Stimulated activated CD8-positive, alpha-beta memory T cell treated with anti-CD3 and anti-CD28 coated beads, Interleukin-12 subunit alpha, Interleukin-12 subunit beta, amount 100 ng/mL, for 1 hour (primary cell): Measurements from ENCODE around the gene FAM222A.
"Not testable (repeated sequence)": the region's sequence is repeated elsewhere in the genome, so short reads cannot be mapped to it uniquely, and the experiment has no call there.

ENCODE experiments used
- DNase-seq: peaks from one replicate; pipeline ENCODE4 v3.0.0-alpha.2; 2020; ENCODE audit warnings: low read depth

FAM222A gene

GRCh38 chr12:109693653-109694600 lies 19.7 kb upstream of the FAM222A start:
- no peak for DNase-seq

GRCh38 chr12:109694629-109695028 lies 19.0 kb upstream of the FAM222A start:
- not testable (repeated sequence) for DNase-seq

GRCh38 chr12:109695416-109695815 lies 18.2 kb upstream of the FAM222A start:
- DNase-seq, result no peak

- DNase-seq, result no peak
Observed at GRCh38 chr12:109695961-109696461, 17.6 kb upstream of the FAM222A start.

- no peak for DNase-seq
Observed at GRCh38 chr12:109696485-109697269, 16.9 kb upstream of the FAM222A start.

GRCh38 chr12:109697270-109697553 lies 16.4 kb upstream of the FAM222A start:
- no peak for DNase-seq

GRCh38 chr12:109697877-109698468 lies 15.7 kb upstream of the FAM222A start:
- no peak for DNase-seq

GRCh38 chr12:109698820-109699219 lies 14.8 kb upstream of the FAM222A start:
- no peak for DNase-seq

- no peak for DNase-seq
Observed at GRCh38 chr12:109701064-109701463, 12.6 kb upstream of the FAM222A start.

GRCh38 chr12:109702111-109702841 lies 11.3 kb upstream of the FAM222A start:
- no peak for DNase-seq

GRCh38 chr12:109703684-109704083 lies 9.9 kb upstream of the FAM222A start:
- DNase-seq, result no peak

- DNase-seq, result no peak
Observed at GRCh38 chr12:109704371-109705098, 9.1 kb upstream of the FAM222A start.

GRCh38 chr12:109705291-109705690 lies 8.3 kb upstream of the FAM222A start:
- no peak for DNase-seq

- DNase-seq, result no peak
Observed at GRCh38 chr12:109706398-109706746, 7.3 kb upstream of the FAM222A start.

GRCh38 chr12:109706747-109707469 lies 6.7 kb upstream of the FAM222A start:
- no peak for DNase-seq

GRCh38 chr12:109707470-109707821 lies 6.2 kb upstream of the FAM222A start:
- DNase-seq, result no peak

GRCh38 chr12:109708939-109709338 lies 4.7 kb upstream of the FAM222A start:
- DNase-seq, result no peak

GRCh38 chr12:109709401-109709991 lies 4.1 kb upstream of the FAM222A start:
- no peak for DNase-seq

GRCh38 chr12:109710205-109710746 lies 3.3 kb upstream of the FAM222A start:
- no peak for DNase-seq
